OCI-LY7 (cell line): ENCODE measurements around the gene PDSS2. TPM values are rescaled to one million over a fixed set of nuclear protein-coding genes. Genes with fewer than 3 reads are reported as not detected.
"Not testable (repeated sequence)": the region's sequence is repeated elsewhere in the genome, so short reads cannot be mapped to it uniquely, and the experiment has no call there.

Source experiments
- BruUV-seq: library from RNA; stranded (reverse); fragments of 400-500 nt; replicated peaks from 2 replicates; lab custom pipeline; 2021; lab: Mats Ljungman, UMichigan
- CTCF ChIA-PET: fragments of 300-600 bp; sonication (Branson Sonifier 250); formaldehyde crosslinking; loops from one replicate; lab custom pipeline; 2022; ENCODE audit warnings: antibody characterized with exemption; ENCODE audit not compliant: unreplicated experiment; lab: Charles Lee
- POLR2A ChIA-PET: fragments of 300-600 bp; sonication (Branson Sonifier 250); formaldehyde crosslinking; loops from one replicate; lab custom pipeline; 2022; ENCODE audit warnings: antibody characterized with exemption; lab: Charles Lee
- DNase-seq: peaks from one replicate; pipeline ENCODE4 v3.0.0-alpha.2; 2015; ENCODE audit warnings: low spot score
- H2AFZ ChIP-seq: fragments of 200-600 bp; sonication (generic), shearing (Covaris generic); 2 replicates; pipeline ENCODE4 v1.6.1; 2014; ENCODE audit warnings: mild to moderate bottlenecking, antibody characterized with exemption, low read length, moderate library complexity
- H3K27ac ChIP-seq: fragments of 200-600 bp; sonication (generic); 2 replicates; pipeline ENCODE4 v1.5.1; 2014; ENCODE audit warnings: mixed run types, low read depth, mild to moderate bottlenecking, moderate library complexity, low read length, inconsistent platforms; ENCODE audit not compliant: poor library complexity, severe bottlenecking
- H3K36me3 ChIP-seq: fragments of 200-600 bp; sonication (generic); 2 replicates; pipeline ENCODE4 v1.6.1; 2014; ENCODE audit warnings: mild to moderate bottlenecking, antibody characterized with exemption, low read length, moderate library complexity, mixed read lengths; ENCODE audit not compliant: insufficient read depth
- H3K4me1 ChIP-seq: fragments of 200-600 bp; sonication (generic); 2 replicates; pipeline ENCODE4 v1.5.1; 2014; ENCODE audit warnings: mild to moderate bottlenecking, low read length; ENCODE audit not compliant: insufficient read depth, poor library complexity, severe bottlenecking
- H3K4me2 ChIP-seq: fragments of 200-600 bp; sonication (generic); 2 replicates; pipeline ENCODE4 v1.6.1; 2014; ENCODE audit warnings: mild to moderate bottlenecking, low read length
- H3K4me3 ChIP-seq: fragments of 200-600 bp; sonication (generic); 2 replicates; pipeline ENCODE4 v1.5.1; 2014; ENCODE audit warnings: mild to moderate bottlenecking, low read depth, low read length; ENCODE audit not compliant: poor library complexity, severe bottlenecking
- H3K79me2 ChIP-seq: fragments of 200-600 bp; sonication (generic); 2 replicates; pipeline ENCODE4 v1.6.1; 2016; ENCODE audit warnings: low read depth, mild to moderate bottlenecking, low read length, moderate library complexity, mixed read lengths; ENCODE audit not compliant: insufficient read depth
- H3K9me2 ChIP-seq: fragments of 200-600 bp; sonication (generic); 2 replicates; pipeline ENCODE4 v1.6.1; 2016; ENCODE audit warnings: mild to moderate bottlenecking, low read length, mixed read lengths; ENCODE audit not compliant: insufficient read depth
- H3K9me3 ChIP-seq: fragments of 200-600 bp; sonication (generic); 2 replicates; pipeline ENCODE4 v1.6.1; 2014; ENCODE audit warnings: mild to moderate bottlenecking, mixed run types, low read length, mixed read lengths
- H4K20me1 ChIP-seq: fragments of 200-600 bp; sonication (generic); 2 replicates; pipeline ENCODE4 v1.6.1; 2014; ENCODE audit warnings: mild to moderate bottlenecking, antibody characterized with exemption, low read length, moderate library complexity, mixed read lengths; ENCODE audit not compliant: insufficient read depth
- CTCF ChIP-seq: fragments of 200-600 bp; sonication (generic); conservative IDR thresholded peaks from 2 replicates; pipeline ENCODE4 v1.5.1; 2014; ENCODE audit warnings: mild to moderate bottlenecking, antibody characterized with exemption, low read length, moderate library complexity, mixed read lengths
- EZH2phosphoT487 ChIP-seq: fragments of 200-600 bp; sonication (generic); IDR thresholded peaks from 2 replicates; pipeline ENCODE4 v1.6.1; 2018; ENCODE audit warnings: low read depth, borderline replicate concordance, mild to moderate bottlenecking, mixed run types, antibody characterized with exemption, low read length, moderate library complexity, mixed read lengths
- intact Hi-C: fragments of 100-400 bp; cut with micrococcal nuclease; formaldehyde crosslinking; loops from one replicate; pipeline ENCODE4 v1.10.0; 2022; ENCODE audit not compliant: unreplicated experiment
- total RNA-seq, 2 experiments: library from RNA; depleted of rRNA in 1 of 2; stranded (reverse); fragments of >200 nt in 1 of 2; shearing (Covaris generic) in 1 of 2; gene quantifications; 2 replicates each; pipeline ENCODE4 v1.2.3, GENCODE V29; 2014 to 2022

The PDSS2 gene
- total RNA-seq, 2 experiments from 2014 or later, result 14.7 to 24.9 TPM

GRCh38 chr6:107118976-107119375, 340.4 kb downstream of the PDSS2 start:
- CTCF ChIA-PET, result no interaction called here
- no peaks in the 10 kb centered on the region for H3K9me3 ChIP-seq
- peak; percentile 87 for DNase-seq
- H2AFZ ChIP-seq, result peak overlapping the region; percentile 91; the same call in 1 of the 2 replicates
- POLR2A ChIA-PET, result interaction anchor here (0.5 to 2.7 kb wide), 17 partner anchors 9 to 1576 kb away, joined by 3 to 16 read pairs (median 4); no protein-coding TSS in a partner anchor
- H3K4me1 ChIP-seq, result peaks cover 57% of the 10 kb centered on the region
- intact Hi-C loops, result loop anchor here (5.0 to 10.0 kb wide), 8 partner anchors 338 to 954 kb away; partner anchors contain the start of genes PDSS2, QRSL1, RTN4IP1 and SEC63
- no TSS peak for BruUV-seq
- no peaks in the 10 kb centered on the region for H4K20me1 ChIP-seq
- H3K36me3 ChIP-seq, result no peaks in the 10 kb centered on the region
- no peaks in the 10 kb centered on the region; the same call in 1 of the 2 replicates for H3K79me2 ChIP-seq
- H3K27ac ChIP-seq, result peak overlapping the region; percentile 99
- H3K9me2 ChIP-seq, result no peaks in the 10 kb centered on the region
- no peak for TF ChIP-seq EZH2phosphoT487
- TF ChIP-seq CTCF, result 0 out of 2 replicates have a peak, but pooled peaks have one; percentile 16
- peak overlapping the region; percentile 99 for H3K4me2 ChIP-seq
- H3K4me3 ChIP-seq, result peak overlapping the region; percentile 71

GRCh38 chr6:107118540-107118939, 340.8 kb downstream of the PDSS2 start:
- H3K9me3 ChIP-seq, H3K79me2 ChIP-seq, H3K9me2 ChIP-seq, BruUV-seq, H3K36me3 ChIP-seq, CTCF ChIA-PET, H4K20me1 ChIP-seq, DNase-seq: not testable (repeated sequence)
- intact Hi-C loops, result loop anchor here (5.0 to 10.0 kb wide), 8 partner anchors 339 to 954 kb away; partner anchors contain the start of genes PDSS2, QRSL1, RTN4IP1 and SEC63
- H3K4me1 ChIP-seq, result peaks cover 61% of the 10 kb centered on the region
- H3K4me3 ChIP-seq, result peak overlapping the region; percentile 71
- peak overlapping the region; percentile 99 for H3K27ac ChIP-seq
- H2AFZ ChIP-seq, result peak overlapping the region; percentile 91; the same call in 1 of the 2 replicates
- POLR2A ChIA-PET, result interaction anchor here (0.6 to 2.7 kb wide), 14 partner anchors 8 to 1373 kb away, joined by 3 to 16 read pairs (median 4); no protein-coding TSS in a partner anchor
- peak overlapping the region; percentile 99 for H3K4me2 ChIP-seq

- Histone ChIP-seq H3K79me2 (peaks cover 20% of the 10 kb centered on the region; the same call in 1 of the 2 replicates), H3K4me2 (peak overlapping the region; percentile 99), H2AFZ (peak overlapping the region; percentile 91; the same call in 1 of the 2 replicates), H3K27ac (peak overlapping the region; percentile 99), H4K20me1 (no peaks in the 10 kb centered on the region), H3K9me3 (no peaks in the 10 kb centered on the region), H3K36me3 (peaks cover 5% of the 10 kb centered on the region), H3K9me2 (no peaks in the 10 kb centered on the region), H3K4me1 (peaks cover 55% of the 10 kb centered on the region), H3K4me3 (peak overlapping the region; percentile 71)
- ChIA-PET CTCF (no interaction called here), POLR2A (interaction anchor here (1.0 to 1.9 kb wide), 5 partner anchors 8 to 541 kb away, joined by 3 to 12 read pairs (median 5); no protein-coding TSS in a partner anchor)
- BruUV-seq, result TSS peak; percentile 95
- intact Hi-C loops, result loop anchor here (1.0 to 10.0 kb wide), 9 partner anchors 340 to 952 kb away; partner anchors contain the start of genes PDSS2, QRSL1, RTN4IP1 and SEC63
- TF ChIP-seq CTCF (no peak), EZH2phosphoT487 (no peak)
- DNase-seq, result no peak
Observed at GRCh38 chr6:107116931-107117330, 342.4 kb downstream of the PDSS2 start.
